ENCODE results near the gene HEPACAM2.

HEPACAM2 gene

GRCh38 chr7:93161181-93161762 is 65.0 kb downstream of the HEPACAM2 start:
- H3K9me3 ChIP-seq (replicated peaks in 1 of 11) = peaks cover 14 to 24% (median 18%) of the 10 kb centered on the region in 11 experiments
- H3K4me3 ChIP-seq = no peak overlapping the region
- H3K36me3 ChIP-seq = no peaks in the 10 kb centered on the region; a peak in 1 of 22 replicates
- TF ChIP-seq Cebpa-rat (IDR thresholded peaks at IDR 0.05) = no peak
- H3K4me1 ChIP-seq = no peaks in the 10 kb centered on the region
- H4K20me1 ChIP-seq = no peaks in the 10 kb centered on the region
- no peaks in the 10 kb centered on the region for H3K27me3 ChIP-seq
- H3K27ac ChIP-seq = no peak overlapping the region
- no peak overlapping the region for H3K4me2 ChIP-seq
- H3K9ac ChIP-seq = no peak overlapping the region

GRCh38 chr7:93160410-93160809 is 65.9 kb downstream of the HEPACAM2 start:
- Histone ChIP-seq H3K27ac (no peak overlapping the region), H3K4me3 (no peak overlapping the region), H4K20me1 (no peaks in the 10 kb centered on the region), H3K4me2 (no peak overlapping the region), H3K4me1 (no peaks in the 10 kb centered on the region), H3K9me3 (replicated peaks in 1 of 11) (peaks cover 14 to 24% (median 18%) of the 10 kb centered on the region in 11 experiments), H3K36me3 (no peaks in the 10 kb centered on the region; a peak in 1 of 22 replicates), H3K27me3 (no peaks in the 10 kb centered on the region), H3K9ac (no peak overlapping the region)
- TF ChIP-seq Cebpa-rat (IDR thresholded peaks at IDR 0.05) = no peak

- Histone ChIP-seq H3K27ac (no peak overlapping the region), H3K9me3 (replicated peaks in 1 of 11) (peaks cover 14 to 24% (median 18%) of the 10 kb centered on the region in 11 experiments), H4K20me1 (no peaks in the 10 kb centered on the region), H3K9ac (no peak overlapping the region), H3K4me2 (no peak overlapping the region), H3K4me1 (no peaks in the 10 kb centered on the region), H3K4me3 (no peak overlapping the region), H3K36me3 (no peaks in the 10 kb centered on the region; a peak in 1 of 22 replicates), H3K27me3 (no peaks in the 10 kb centered on the region)
- no peak for TF ChIP-seq Cebpa-rat (IDR thresholded peaks at IDR 0.05)
Observed at GRCh38 chr7:93159490-93159889, 66.8 kb downstream of the HEPACAM2 start.

- TF ChIP-seq Cebpa-rat (IDR thresholded peaks at IDR 0.05) = no peak
- Histone ChIP-seq H3K4me1 (peaks cover 0 to under 1% (median 0%) of the 10 kb centered on the region in 10 experiments; a peak in 1 of 20 replicates), H4K20me1 (no peaks in the 10 kb centered on the region), H3K4me3 (no peak overlapping the region), H3K27ac (no peak overlapping the region), H3K27me3 (no peaks in the 10 kb centered on the region), H3K36me3 (no peaks in the 10 kb centered on the region; a peak in 1 of 22 replicates), H3K4me2 (no peak overlapping the region), H3K9me3 (replicated peaks in 1 of 11) (peaks cover 6 to 16% (median 10%) of the 10 kb centered on the region in 11 experiments), H3K9ac (no peak overlapping the region)
Observed at GRCh38 chr7:93156884-93157283, 69.4 kb downstream of the HEPACAM2 start.

GRCh38 chr7:93150200-93150835 is 76.0 kb downstream of the HEPACAM2 start:
- no peaks in the 10 kb centered on the region for H4K20me1 ChIP-seq
- H3K4me3 ChIP-seq = no peak overlapping the region
- no peaks in the 10 kb centered on the region for H3K36me3 ChIP-seq
- no peak overlapping the region for H3K9ac ChIP-seq
- TF ChIP-seq Cebpa-rat (IDR thresholded peaks at IDR 0.05) = no peak
- H3K27me3 ChIP-seq = no peaks in the 10 kb centered on the region
- H3K4me2 ChIP-seq = peak overlapping the region in 4 of 11 experiments; percentile 15 to 79 (median 56); a peak in 7 of 22 replicates
- H3K27ac ChIP-seq = peak overlapping the region in 1 of 11 experiments; percentile 26; a peak in 1 of 22 replicates
- H3K4me1 ChIP-seq = peaks cover 24 to 55% (median 35%) of the 10 kb centered on the region in 10 experiments
- H3K9me3 ChIP-seq (replicated peaks in 1 of 11) = no peaks in the 10 kb centered on the region

GRCh38 chr7:93148727-93149126 is 77.5 kb downstream of the HEPACAM2 start:
- no peaks in the 10 kb centered on the region for H3K9me3 ChIP-seq (replicated peaks in 1 of 11)
- H3K4me3 ChIP-seq = peak overlapping the region in 2 of 10 experiments; percentile 54 to 56; a peak in 2 of 20 replicates
- peak overlapping the region; percentile 66 to 97 (median 80); a peak in 17 of 22 replicates for H3K4me2 ChIP-seq
- peak overlapping the region in 10 of 11 experiments; percentile 56 to 72 (median 65); a peak in 13 of 22 replicates for H3K9ac ChIP-seq
- H3K27me3 ChIP-seq = no peaks in the 10 kb centered on the region
- no peak for TF ChIP-seq Cebpa-rat (IDR thresholded peaks at IDR 0.05)
- peak overlapping the region; percentile 57 to 79 (median 67); a peak in 21 of 22 replicates for H3K27ac ChIP-seq
- H3K36me3 ChIP-seq = peaks cover 0 to 10% (median 0%) of the 10 kb centered on the region in 11 experiments; a peak in 5 of 22 replicates
- H4K20me1 ChIP-seq = no peaks in the 10 kb centered on the region
- H3K4me1 ChIP-seq = peaks cover 24 to 62% (median 35%) of the 10 kb centered on the region in 10 experiments

GRCh38 chr7:93148144-93148543 is 78.1 kb downstream of the HEPACAM2 start, which contains the start of gene SAMD9L:
TSS of gene SAMD9L (minus strand) at chr7:93148385. CDS start at chr7:93135971, 12,414 bp downstream.
- H3K4me2 ChIP-seq = peak within 1 kb of the TSS; percentile 66 to 97 (median 80)
- peaks cover 0 to 16% (median 1%) of the 10 kb centered on the region in 11 experiments; a peak in 8 of 22 replicates for H3K36me3 ChIP-seq
- peak within 1 kb of the TSS; percentile 56 to 72 (median 65) for H3K9ac ChIP-seq
- H3K9me3 ChIP-seq (replicated peaks in 1 of 11) = no peaks in the 10 kb centered on the region
- no peaks in the 10 kb centered on the region for H4K20me1 ChIP-seq
- TF ChIP-seq Cebpa-rat (IDR thresholded peaks at IDR 0.05) = no peak
- peaks cover 24 to 62% (median 35%) of the 10 kb centered on the region in 10 experiments for H3K4me1 ChIP-seq
- H3K27ac ChIP-seq = peak within 1 kb of the TSS; percentile 57 to 79 (median 67); a peak in 21 of 22 replicates
- no peaks in the 10 kb centered on the region for H3K27me3 ChIP-seq
- peak within 1 kb of the TSS; percentile 53 to 63 (median 56) for H3K4me3 ChIP-seq

- Histone ChIP-seq H3K4me3 (peak overlapping the region; percentile 53 to 63 (median 56)), H3K27me3 (no peaks in the 10 kb centered on the region), H3K36me3 (peaks cover 0 to 22% (median 3%) of the 10 kb centered on the region in 11 experiments; a peak in 8 of 22 replicates), H3K4me2 (peak overlapping the region; percentile 66 to 97 (median 80)), H3K9me3 (replicated peaks in 1 of 11) (no peaks in the 10 kb centered on the region), H4K20me1 (no peaks in the 10 kb centered on the region), H3K4me1 (peaks cover 24 to 62% (median 35%) of the 10 kb centered on the region in 10 experiments), H3K27ac (peak overlapping the region in 10 of 11 experiments; percentile 52 to 79 (median 68); a peak in 18 of 22 replicates), H3K9ac (peak overlapping the region; percentile 56 to 72 (median 65); a peak in 21 of 22 replicates)
- TF ChIP-seq Cebpa-rat (IDR thresholded peaks at IDR 0.05) = no peak
Observed at GRCh38 chr7:93147363-93147762, 78.9 kb downstream of the HEPACAM2 start.
